Mucosa of stomach (tissue), 1 donor: Measurements from ENCODE around the gene JADE2.

Source experiments
- H3K27me3 ChIP-seq: one replicate; pipeline ENCODE4 v1.7.0; 2013; ENCODE audit warnings: mild to moderate bottlenecking, low read length; ENCODE audit not compliant: control insufficient read depth, insufficient read depth
- H3K36me3 ChIP-seq: one replicate; pipeline ENCODE4 v1.7.0; 2013; ENCODE audit warnings: low read length; ENCODE audit not compliant: control insufficient read depth, insufficient read depth
- H3K4me1 ChIP-seq: one replicate; pipeline ENCODE4 v1.7.0; 2013; ENCODE audit warnings: mild to moderate bottlenecking, low read length; ENCODE audit not compliant: control insufficient read depth, insufficient read depth
- H3K4me3 ChIP-seq: one replicate; pipeline ENCODE4 v1.7.0; 2013; ENCODE audit warnings: low read length
- H3K9ac ChIP-seq: one replicate; pipeline ENCODE4 v1.7.0; 2013; ENCODE audit warnings: mild to moderate bottlenecking, low read length, moderate library complexity
- H3K9me3 ChIP-seq: one replicate; pipeline ENCODE4 v1.7.0; 2013; ENCODE audit warnings: mild to moderate bottlenecking, low read length, moderate library complexity; ENCODE audit not compliant: control insufficient read depth
- donor health status: Pancreatic carcinoma.

The JADE2 gene

GRCh38 chr5:134527156-134527960 lies 1.9 kb downstream of the JADE2 start:
- H3K4me1 ChIP-seq: peaks cover 26% of the 10 kb centered on the region
- peak overlapping the region; percentile 80 for H3K9ac ChIP-seq
- H3K27me3 ChIP-seq: no peaks in the 10 kb centered on the region
- peak overlapping the region; percentile 60 for H3K4me3 ChIP-seq
- H3K36me3 ChIP-seq: no peaks in the 10 kb centered on the region
- H3K9me3 ChIP-seq: no peaks in the 10 kb centered on the region

- peak overlapping the region; percentile 80 for H3K9ac ChIP-seq
- H3K4me1 ChIP-seq: peaks cover 26% of the 10 kb centered on the region
- H3K4me3 ChIP-seq: peak overlapping the region; percentile 60
- no peaks in the 10 kb centered on the region for H3K9me3 ChIP-seq
- H3K36me3 ChIP-seq: no peaks in the 10 kb centered on the region
- no peaks in the 10 kb centered on the region for H3K27me3 ChIP-seq
These were observed 2.5 kb downstream of the JADE2 start for GRCh38 chr5:134527961-134528424.

- no peak overlapping the region for H3K4me3 ChIP-seq
- no peaks in the 10 kb centered on the region for H3K27me3 ChIP-seq
These were observed 3.1 kb downstream of the JADE2 start for GRCh38 chr5:134528556-134528955.

DNA sequence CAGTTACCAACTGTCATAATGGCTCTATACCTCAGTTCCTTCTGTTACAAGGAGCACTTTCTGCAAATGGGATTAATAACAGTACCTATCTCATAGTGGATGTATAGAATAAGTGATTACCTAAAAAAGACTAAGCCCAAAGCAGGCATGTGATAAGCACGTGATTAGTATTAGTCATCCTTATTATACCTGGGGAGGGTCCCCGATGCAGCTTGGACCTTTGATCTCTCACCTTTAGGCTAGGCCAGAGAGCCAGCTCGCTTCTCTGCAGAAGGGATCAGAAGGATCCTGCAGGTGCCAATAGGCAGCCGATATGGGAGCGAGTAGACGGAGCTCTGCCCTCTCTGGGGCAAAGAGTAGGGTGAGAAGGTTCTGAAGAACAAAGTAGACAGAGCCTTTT lies 4.0 kb downstream of the JADE2 start:
- peaks cover 20% of the 10 kb centered on the region for H3K4me1 ChIP-seq
- no peaks in the 10 kb centered on the region for H3K27me3 ChIP-seq
- no peak overlapping the region for H3K4me3 ChIP-seq
- no peaks in the 10 kb centered on the region for H3K9me3 ChIP-seq
- no peak overlapping the region for H3K9ac ChIP-seq
- H3K36me3 ChIP-seq: no peaks in the 10 kb centered on the region

More at GRCh38 chr5:134528556-134528955, 3.1 kb downstream of the JADE2 start:
- no peak overlapping the region for H3K9ac ChIP-seq
- H3K4me1 ChIP-seq: peaks cover 26% of the 10 kb centered on the region
- H3K9me3 ChIP-seq: no peaks in the 10 kb centered on the region
- H3K36me3 ChIP-seq: no peaks in the 10 kb centered on the region

DNA sequence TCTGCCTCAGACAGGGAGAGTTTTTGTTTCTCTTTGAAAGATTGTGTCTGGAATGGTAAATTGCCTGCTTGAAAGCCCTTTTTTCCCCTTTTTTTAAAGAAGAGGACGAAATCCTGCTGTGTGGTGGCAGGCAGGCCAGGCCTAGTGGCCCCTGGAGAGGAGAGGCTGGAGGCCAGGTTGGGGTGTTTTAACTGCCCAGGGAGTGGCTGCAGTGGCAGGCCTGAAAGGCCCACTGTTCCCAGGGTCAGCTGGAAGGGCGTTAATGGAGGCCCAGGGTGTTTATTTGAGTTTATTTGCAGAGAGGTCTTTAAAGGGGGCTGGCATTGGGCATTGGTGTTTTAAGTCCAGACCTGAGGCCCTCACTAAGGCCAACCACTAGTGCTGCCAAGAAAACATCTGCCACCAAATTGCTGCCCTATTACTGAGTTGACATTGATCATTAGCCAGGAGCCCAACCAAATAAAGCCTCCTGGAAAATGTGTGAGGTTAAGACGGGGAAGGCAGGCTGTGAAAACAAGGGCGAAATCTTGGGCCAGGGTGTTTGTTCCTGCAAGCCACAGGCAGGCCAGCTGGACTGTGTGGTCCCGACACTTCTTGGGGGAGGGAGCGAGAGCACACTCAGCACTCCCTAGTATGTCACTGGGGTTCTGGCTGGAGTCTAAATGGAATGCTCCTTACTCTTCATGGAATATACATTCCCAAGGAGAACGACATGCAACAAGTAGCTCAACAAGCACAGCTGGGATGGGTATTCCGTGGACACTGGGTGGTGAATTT lies 5.0 kb downstream of the JADE2 start:
- Histone ChIP-seq H3K36me3 (no peaks in the 10 kb centered on the region), H3K4me3 (no peak overlapping the region), H3K27me3 (no peaks in the 10 kb centered on the region), H3K9me3 (no peaks in the 10 kb centered on the region), H3K4me1 (peaks cover 20% of the 10 kb centered on the region), H3K9ac (no peak overlapping the region)

GRCh38 chr5:134533115-134533815 lies 7.8 kb downstream of the JADE2 start:
- Histone ChIP-seq H3K9me3 (no peaks in the 10 kb centered on the region), H3K4me1 (peaks cover 13% of the 10 kb centered on the region), H3K4me3 (no peak overlapping the region), H3K9ac (no peak overlapping the region), H3K27me3 (no peaks in the 10 kb centered on the region), H3K36me3 (peaks cover 8% of the 10 kb centered on the region)

DNA sequence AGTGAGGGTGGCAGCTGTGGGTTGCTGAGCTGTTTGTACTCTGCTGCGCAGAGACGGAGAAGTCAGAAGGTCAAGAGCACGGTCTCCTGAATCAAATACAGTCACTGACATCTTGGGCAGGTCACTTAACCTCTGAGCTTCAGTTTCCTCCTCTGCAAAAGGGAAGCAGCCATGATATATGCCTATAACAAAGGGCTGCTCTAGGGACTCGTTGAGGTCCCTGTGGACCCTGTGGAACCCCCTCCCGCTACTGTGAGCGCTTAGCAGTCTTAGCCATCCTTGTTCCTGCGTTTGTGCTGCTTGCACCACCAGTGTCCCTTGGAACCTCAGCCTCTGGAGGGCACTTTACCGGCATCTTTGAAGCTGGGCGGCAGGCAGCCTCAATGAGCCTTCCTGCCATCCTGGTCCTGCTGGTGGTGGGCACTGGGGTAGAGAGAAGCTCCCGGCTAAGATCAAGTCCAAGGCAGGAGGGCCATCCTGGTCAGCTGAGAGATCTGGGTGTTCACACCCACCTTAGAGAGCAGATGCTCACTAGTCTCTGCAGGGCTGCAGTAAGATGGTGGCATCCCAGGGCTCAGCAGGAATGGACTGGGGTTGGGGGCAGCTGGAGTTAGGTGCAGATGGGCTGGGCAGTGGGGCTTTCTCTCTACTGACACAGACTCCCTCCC lies 8.7 kb downstream of the JADE2 start:
- Histone ChIP-seq H3K4me3 (no peak overlapping the region), H3K9me3 (no peaks in the 10 kb centered on the region), H3K4me1 (peaks cover 4% of the 10 kb centered on the region), H3K9ac (no peak overlapping the region), H3K36me3 (peaks cover 8% of the 10 kb centered on the region), H3K27me3 (no peaks in the 10 kb centered on the region)

DNA sequence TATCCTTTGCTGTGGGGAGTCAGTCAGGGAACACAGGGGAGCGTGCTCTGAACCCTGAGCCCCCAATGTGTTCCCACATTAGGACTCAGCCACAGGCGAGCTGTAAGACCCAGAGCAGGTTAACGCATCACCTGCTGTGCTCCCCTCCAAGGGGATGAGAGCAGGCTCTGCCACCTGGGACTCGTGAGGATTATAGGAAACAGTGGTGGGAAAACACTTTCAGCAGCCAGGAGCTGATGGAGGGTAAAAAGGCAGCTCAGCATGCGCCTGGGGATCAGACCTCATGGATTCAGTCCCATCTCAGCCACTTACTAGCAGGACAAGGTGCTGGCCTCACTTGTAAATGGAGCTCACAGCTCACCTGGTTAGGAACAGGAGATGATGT lies 9.2 kb downstream of the JADE2 start:
- Histone ChIP-seq H3K9me3 (no peaks in the 10 kb centered on the region), H3K9ac (no peak overlapping the region), H3K36me3 (peaks cover 8% of the 10 kb centered on the region), H3K4me1 (no peaks in the 10 kb centered on the region), H3K4me3 (no peak overlapping the region), H3K27me3 (no peaks in the 10 kb centered on the region)

DNA sequence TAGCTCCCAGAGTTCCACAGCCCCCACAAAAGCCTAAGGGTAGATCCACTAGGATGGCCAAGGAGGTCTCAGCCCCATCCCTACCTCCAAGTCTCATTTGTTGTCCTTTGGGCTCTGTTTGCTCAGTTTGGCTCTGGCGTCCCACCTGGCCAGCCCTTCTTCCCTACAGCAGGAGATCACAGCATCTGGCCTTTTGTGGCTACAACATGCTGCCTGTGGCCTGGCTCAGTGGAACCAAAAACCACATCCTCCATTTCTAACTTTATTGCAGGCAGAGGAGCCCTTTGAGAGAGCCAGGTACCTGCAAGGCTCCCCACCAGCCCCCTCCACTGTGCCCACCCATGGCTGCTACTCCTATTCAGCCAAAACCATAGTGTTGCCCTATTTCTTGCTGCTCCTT lies 11.4 kb downstream of the JADE2 start:
- Histone ChIP-seq H3K4me1 (no peaks in the 10 kb centered on the region), H3K9ac (no peak overlapping the region), H3K27me3 (no peaks in the 10 kb centered on the region), H3K9me3 (no peaks in the 10 kb centered on the region), H3K4me3 (no peak overlapping the region), H3K36me3 (peaks cover 18% of the 10 kb centered on the region)

GRCh38 chr5:134537297-134537696 lies 11.8 kb downstream of the JADE2 start:
- H3K4me3 ChIP-seq: no peak overlapping the region
- no peaks in the 10 kb centered on the region for H3K27me3 ChIP-seq
- H3K4me1 ChIP-seq: no peaks in the 10 kb centered on the region
- H3K9ac ChIP-seq: no peak overlapping the region
- peaks cover 18% of the 10 kb centered on the region for H3K36me3 ChIP-seq
- H3K9me3 ChIP-seq: no peaks in the 10 kb centered on the region

GRCh38 chr5:134538296-134538695 lies 12.8 kb downstream of the JADE2 start:
- Histone ChIP-seq H3K27me3 (no peaks in the 10 kb centered on the region), H3K4me3 (no peak overlapping the region), H3K4me1 (no peaks in the 10 kb centered on the region), H3K9ac (no peak overlapping the region), H3K9me3 (no peaks in the 10 kb centered on the region), H3K36me3 (peaks cover 18% of the 10 kb centered on the region)
